ENCODE results near the gene MAP2K1.
"Not testable (repeated sequence)": the region's sequence is repeated elsewhere in the genome, so short reads cannot be mapped to it uniquely, and the experiment has no call there.

MAP2K1 gene

DNA sequence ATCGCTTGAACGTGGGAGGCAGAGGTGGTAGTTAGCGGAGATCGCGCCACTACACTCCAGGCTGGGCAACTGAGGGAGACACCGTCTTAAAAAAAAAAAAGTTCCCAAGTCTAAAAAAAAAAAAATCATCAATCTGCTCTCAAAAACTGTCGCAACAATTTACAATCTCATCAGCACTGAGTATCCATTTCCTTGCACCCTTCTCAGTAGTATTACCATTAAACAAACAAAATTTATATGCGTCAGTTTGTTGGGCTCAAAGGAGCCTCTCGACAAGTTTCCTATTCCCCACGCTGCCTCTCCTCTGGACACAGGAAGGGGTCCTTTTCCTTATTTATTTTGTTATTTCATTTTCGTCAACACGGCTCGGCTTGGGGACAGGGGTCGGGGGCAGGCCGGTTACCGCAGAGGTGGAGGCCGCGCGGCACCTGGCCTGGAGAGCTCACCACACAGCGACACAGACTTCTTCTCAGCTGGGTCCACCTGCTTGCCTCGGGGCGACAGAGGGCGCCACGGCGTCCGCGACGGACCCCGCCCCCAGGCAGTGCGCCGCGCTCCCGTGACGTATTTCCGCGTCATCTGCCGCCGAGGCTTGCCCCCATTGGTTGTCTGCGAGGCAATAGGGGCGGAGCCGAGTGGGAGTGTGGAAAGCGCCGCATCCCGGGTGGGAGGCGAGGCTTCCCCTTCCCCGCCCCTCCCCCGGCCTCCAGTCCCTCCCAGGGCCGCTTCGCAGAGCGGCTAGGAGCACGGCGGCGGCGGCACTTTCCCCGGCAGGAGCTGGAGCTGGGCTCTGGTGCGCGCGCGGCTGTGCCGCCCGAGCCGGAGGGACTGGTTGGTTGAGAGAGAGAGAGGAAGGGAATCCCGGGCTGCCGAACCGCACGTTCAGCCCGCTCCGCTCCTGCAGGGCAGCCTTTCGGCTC, at the start of gene MAP2K1:
TSS of gene MAP2K1 (plus strand) at position 709 of the 920 bp plus-strand sequence. CDS start 436 bp downstream, outside the sequence.
- DNase-seq: peak; percentile 98

DNA sequence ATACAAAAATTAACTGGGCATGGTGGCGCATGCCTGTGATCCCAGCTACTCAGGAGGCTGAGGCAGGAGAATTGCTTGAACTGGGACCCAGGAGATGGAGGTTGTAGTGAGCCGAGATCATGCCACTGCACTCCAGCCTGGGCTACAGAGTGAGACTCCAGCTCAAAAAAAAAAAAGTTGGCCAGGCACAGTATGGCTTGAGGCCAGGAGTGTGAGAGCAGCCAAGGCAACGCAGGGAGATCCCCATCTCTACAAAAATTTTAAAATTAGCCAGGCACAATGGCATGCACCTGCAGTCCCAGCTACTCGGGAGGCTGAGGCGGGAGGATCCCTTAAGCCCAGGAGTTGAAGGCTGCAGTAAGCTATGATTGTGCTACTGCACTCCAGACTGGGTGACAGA, 38.2 kb upstream of the MAP2K1 start:
- not testable (repeated sequence) for DNase-seq

DNA sequence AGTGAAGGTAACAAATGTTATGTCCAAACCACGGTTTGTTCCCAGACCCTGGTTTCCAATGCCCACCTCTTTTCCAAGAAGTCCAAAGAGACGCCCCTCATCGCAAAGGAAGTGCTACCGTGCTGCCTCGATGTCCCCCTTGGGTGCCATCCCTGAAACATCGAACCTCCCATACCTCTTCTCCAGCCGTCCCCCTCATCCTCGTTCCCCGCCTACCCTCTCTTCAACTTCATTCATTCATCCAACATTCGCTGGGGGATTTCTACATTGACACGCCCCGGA, 30.7 kb upstream of the MAP2K1 start:
- no peak for DNase-seq

DNA sequence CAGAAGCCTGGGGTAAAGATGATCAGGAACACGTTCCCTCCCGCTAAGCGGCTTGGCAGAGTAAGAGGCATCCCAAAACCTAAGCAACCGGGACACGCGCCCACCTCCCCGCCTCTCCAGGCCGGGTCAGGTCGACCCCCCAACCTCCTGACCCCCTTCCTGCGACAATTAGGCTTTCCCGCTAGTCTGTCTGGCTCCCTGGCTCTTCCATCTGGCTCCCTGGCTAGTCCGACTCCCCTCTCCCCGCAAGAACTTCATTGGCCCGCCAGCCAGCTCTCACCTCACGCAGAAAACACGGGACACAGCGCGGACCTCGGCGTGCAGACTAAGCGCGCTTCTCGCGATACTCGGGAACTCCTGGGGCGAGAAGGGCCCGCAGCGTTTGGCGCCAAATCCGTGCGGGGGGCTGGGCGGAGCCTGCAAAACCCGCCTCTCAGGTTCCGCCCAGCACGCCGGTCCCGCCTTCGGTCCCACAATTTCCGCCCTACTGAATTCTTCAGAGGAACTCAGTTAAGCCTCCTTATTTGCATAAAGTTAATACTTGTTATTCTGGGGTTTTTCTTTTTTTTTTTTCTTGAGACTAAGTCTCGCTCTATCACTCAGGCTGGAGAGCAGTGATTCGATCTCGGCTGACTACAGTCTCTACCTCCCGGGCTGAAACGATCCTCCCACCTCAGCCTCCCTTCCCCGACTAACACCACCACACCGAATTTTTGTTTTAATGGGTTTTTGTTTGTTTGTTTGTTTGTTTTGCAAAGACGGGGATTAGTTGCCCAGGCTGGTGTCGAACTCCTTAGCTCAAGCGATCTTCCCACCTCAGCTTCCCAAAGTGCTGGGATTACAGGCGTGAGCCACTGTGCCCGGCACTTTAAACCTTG, 30.1 kb upstream of the MAP2K1 start, which contains the start of gene TIPIN:
TSS of gene TIPIN (minus strand) at position 327 of the 878 bp plus-strand sequence. CDS start 3,738 bp downstream, outside the sequence.
- peak; percentile 97 for DNase-seq

DNA sequence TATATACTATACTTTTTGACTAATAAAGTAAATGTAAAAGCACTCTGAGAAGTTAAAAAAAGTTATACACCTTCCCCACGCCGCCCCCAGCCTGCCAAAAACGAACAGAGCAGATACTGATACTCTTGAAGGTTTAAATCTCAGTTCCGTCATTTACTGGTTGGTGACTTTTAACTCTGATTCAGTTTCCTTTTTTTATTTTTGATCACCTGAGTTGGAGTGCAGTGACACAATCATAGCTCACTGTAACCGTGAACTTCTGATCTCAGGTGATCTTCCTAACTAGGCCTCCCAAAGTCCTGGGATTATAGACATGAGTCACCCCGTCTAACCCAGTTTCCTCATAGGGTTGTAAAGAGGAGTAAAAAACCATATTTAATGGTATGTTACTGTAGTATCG, 27.0 kb upstream of the MAP2K1 start:
- DNase-seq: no peak

DNA sequence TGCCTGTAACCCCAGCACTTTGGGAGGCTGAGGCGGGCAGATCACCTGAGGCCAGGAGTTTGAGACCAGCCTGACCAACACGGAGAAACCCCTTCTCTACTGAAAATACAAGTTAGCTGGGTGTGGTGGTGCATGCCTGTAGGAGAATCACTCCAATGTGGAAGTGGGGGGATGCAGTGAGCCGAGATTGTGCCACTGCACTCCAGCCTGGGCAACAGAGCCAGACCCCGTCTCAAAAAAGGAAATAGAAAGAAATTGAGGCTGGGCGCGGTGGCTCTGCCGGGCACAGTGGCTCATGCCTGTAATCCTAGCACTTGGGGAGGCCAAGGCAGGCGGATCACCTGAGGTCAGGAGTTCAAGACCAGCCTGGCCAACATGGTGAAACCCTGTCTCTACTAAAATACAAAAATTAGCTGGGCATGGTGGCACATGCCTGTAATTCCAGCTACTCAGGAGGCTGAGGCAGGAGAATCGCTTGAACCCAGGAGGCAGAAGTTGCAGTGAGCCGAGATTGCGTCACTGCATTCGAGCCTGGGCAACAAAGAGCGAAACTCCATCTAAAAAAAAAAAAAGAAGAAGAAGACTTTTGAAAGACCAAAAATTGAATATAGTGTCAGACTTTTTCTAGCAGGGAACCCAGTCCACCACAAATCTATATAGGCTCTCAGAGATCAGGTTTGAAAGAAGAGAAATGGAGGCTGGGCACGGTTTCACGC, 24.8 kb upstream of the MAP2K1 start:
- DNase-seq: not testable (repeated sequence)

DNA sequence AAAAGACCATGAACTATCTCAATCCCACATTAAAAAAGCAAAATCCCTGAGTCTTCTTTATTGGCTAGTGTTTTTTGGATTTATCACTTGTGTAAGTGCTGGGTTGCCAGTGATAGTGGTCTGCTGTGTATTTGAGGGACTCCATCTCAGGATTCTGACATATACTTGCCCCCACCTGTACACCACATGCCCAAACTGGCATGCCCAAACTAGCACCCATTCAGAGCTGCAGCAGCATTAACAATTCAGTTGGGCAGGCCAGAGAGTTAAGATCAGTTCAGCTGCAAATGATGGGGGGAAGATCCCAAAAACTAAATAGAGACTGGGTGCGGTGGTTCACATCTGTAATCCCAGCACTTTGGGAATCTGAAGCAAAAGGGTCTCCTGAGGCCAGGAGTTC, 23.9 kb upstream of the MAP2K1 start:
- DNase-seq: no peak

DNA sequence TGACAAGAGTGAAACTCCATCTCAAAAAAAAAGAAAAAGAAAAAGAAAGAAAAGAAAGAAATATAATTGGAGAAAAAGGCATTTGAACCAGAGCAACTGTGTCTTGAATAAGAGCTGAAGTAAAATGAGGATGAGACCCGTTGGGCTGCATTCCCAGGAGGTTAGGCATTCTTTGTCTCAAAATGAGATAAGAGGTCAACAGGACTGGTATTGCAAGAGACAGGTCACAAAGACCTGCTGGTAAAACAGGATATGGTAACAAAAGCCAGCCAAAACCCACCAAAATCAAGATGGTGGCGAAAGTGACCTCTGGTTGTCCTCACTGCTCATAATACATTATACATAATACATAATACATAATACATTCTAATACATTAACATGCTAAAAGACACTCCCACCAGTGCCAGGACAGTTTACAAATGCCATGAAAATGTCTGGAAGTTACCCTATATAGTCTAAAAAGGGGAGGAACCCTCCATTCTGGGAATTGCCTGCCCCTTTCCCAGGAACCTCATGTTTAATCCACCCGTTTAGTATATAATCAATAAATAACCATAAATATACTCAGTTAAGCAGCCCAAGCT, 21.7 kb upstream of the MAP2K1 start:
- DNase-seq: no peak

DNA sequence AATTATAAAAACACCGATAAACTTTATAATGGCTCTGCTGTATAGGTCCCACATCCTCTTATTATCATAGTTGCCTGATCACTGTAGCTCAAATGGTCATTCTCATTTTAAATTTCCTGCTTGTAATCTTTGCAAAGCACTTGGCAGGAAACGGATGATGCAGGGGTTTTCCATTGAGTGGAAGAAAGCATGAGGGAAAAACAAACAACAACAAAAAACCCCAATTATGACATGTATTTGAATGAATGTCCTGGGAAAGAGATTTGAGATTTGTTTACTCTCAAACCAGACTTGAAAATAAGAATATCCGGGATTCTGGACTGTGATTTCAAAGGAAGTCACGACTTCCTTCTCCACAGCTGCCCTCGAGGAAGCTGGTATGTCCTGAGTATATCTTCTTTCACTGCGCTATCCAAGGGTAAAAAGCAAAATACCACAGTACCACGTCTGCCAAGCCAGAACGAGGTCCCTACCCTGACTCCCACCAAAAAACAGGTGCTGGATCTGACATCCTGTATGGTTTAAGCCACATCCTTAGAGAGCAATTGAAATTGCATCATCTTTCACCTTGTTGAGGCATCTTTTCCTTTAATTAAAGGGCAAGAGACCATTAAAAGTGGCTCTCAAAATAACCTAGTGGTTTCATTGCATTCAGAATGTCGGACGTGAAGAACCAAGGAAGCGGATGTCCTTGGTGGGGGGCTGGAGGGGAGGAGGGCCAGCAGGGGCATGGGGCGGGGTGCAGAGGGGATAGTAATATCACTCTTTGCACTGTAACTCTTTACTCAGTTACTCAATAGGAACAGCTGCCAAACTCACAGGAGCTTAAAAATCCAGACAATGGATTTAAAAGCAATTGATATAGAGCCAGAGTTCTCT, 16.7 kb upstream of the MAP2K1 start:
- peak; percentile 30 for DNase-seq

DNA sequence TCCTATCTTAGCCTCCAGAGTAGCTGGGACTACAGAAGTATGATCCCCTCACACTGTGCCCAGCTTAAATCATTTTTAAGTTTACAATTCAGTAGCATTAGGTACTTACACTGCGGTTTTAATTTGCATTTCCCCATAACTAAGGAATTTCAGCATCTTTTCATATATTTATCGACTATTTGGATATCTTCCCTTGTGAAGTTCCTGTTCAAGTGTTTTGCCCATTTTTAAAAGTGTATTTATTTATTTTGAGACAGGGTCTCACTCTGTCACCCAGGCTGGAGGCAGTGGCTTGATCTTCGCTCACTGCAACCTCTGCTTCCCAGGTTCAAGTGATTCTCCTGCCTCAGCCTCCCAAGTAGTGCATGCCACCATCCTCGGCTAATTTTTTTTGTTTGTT, 12.5 kb upstream of the MAP2K1 start:
- no peak for DNase-seq

DNA sequence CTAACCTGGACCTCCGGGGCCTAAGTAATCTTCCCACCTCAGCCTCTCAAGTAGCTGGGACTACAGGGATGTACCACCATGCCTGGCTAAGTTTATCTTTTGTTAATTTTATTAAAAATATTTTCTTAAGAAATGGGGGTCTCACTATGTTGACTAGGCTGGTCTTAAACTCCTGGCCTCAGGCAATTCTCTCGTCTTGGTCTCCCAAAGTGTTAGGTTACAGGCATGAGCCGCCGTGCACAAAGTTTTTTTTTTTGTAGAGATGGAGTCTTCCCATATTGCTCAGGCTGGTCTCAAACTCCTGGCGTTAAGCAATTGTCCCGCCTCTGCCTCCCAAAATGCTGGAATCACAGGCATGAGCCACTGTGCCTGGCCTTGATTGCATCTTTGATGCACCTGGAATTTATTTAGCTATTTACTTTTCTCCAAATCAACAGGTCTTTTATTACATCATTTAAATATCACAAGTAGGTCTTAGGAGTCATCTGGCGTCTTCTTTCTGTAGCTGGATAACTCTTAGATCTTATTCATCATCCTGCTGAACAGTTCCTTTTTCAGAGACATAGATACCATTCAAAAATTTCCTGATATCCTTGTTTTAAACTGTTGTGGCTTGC, 7.8 kb upstream of the MAP2K1 start:
- no peak for DNase-seq

DNA sequence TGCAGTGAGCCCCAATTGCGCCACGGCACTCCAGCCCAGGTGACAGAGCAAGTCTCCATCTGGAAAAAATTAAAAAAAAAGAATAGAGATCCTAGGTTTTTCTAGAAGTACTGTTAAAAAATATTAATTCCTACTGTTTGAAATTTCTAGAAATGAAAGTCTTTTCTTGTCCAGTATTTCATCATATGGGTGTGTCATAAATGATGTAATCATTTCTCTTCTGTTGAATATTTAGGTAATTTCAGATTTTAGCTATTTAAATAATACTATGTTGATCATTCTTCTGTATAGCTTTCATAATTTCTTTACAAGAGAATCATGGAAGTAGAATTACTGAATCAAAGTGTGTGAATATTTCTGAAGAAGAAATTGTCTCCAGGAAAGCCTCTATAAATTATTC, 5.3 kb upstream of the MAP2K1 start:
- not testable (repeated sequence) for DNase-seq

DNA sequence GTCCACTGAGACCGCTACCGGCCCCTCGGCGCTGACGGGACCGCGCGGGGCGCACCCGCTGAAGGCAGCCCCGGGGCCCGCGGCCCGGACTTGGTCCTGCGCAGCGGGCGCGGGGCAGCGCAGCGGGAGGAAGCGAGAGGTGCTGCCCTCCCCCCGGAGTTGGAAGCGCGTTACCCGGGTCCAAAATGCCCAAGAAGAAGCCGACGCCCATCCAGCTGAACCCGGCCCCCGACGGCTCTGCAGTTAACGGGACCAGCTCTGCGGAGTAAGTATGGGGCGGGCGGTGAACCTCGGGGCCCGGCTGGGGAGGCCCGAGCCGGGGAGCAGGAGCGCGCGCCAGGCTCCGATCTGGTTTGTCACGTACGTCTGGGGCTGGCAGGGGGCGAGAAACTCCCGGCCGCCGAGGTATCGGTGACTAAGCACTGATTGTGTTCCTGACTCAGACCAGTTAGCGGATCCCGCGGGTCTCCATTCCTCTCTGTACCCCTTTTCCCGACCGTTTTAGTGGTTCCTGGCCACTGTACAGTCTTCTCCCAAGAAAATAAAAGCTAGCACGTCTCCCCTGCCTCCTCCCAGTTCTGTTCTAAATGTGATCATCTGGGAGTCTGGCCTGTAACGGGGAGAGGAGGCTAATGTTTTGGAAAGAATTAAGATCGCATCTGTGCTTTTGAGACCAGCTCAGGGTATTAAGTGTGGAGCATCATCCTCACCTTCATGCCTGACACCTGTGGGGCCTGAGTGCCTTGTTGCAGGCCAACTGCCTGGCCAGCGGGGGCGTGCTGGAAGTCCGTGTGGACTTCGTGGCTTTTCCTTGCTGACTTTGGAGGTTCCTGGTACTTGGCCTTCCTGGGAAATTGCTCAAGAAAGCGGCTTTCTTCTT, 691 bp downstream of the MAP2K1 start:
- peak; percentile 54 for DNase-seq

DNA sequence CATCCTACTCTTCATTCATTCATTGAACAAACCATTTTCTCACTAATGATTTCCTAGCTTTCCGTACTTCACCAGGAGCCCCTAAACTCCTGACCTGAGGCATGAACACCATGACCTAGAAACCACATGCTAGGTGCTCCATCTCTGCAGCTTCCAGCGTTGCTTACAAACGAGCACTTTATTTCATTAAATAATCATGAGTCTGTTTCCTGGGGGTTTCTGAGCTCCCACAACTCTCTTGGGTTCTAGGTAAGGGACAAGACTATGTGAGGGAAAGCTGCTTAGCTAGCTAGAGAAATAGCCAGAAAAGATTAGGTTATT, 1.3 kb downstream of the MAP2K1 start:
- DNase-seq: no peak

DNA sequence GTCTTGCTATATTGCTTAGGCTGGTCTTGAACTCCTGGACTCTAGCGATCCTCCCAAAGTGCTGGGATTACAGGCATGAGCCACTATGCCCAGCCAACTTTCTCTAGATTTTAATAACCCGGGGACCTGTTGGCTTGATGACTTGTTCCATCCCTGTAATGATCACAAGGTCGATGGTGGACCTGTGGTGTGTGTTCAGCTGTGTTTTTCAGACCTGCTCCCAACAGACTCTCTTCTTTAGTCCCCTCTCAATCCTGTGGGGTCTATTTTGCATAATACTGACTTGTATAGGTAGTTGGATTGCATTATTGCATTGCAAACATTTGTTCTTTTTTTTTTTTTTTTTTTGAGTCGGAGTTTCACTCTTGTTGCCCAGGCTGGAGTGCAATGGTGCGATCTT, 1.9 kb downstream of the MAP2K1 start:
- DNase-seq: no peak

DNA sequence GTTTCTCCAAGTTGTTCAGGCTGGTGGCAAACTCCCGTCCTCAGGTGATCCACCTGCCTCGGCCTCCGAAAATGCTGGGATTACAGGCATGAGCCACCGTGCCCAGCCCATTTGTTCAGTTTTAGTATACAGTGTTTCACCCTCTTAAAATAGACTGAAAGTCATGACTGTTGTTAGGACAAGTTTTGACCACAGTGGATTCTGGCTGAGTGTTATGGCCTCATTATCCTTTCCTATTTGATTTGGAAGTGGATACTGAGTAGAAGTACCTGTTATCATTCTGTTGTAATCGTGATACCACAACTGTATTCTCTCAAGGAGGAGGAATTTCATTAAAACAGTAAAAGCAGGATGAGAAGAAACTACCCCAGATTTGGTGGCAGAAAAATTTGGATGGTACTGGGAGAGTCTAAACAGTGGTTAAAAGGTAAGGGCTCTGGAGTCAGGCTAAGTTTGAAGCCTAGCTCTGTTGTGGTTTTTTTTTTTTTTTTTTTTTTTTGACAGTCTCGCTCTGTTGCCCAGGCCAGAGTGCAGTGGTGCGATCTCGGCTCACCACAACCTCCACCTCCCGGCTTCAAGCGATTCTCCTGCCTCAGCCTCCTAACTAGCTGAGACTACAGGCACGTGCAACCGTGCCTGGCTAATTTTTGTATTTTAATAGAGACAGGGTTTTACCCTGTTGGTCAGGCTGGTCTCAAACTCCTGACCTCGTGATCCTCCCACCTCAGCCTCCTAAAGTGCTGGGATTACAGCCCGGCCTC, 2.6 kb downstream of the MAP2K1 start:
- peak; percentile 56 for DNase-seq

DNA sequence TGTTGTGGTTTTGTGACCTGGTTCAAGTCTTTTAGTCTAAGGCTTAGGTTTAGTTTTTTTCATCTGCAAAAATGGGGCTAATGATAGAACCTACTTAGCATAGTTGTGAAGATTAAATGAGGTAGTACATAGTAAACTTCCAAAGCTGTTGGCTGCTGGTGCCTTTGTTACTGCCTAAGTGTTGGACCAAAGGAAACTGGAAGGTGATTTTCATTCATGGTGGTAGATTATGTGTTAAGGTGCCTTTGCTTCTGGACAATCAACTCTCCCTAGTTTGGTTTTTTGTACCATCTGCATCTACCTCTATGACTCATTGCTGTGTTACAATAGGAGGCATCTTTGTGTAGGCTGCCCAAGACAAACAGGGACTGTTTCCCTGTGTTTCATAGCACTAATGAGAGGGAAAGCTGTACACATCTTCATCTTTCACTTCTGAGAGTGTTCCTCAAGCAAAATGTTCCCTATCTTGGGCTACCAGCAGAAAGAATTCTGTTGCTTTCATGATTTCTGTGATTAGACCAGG, 3.2 kb downstream of the MAP2K1 start:
- no peak for DNase-seq

DNA sequence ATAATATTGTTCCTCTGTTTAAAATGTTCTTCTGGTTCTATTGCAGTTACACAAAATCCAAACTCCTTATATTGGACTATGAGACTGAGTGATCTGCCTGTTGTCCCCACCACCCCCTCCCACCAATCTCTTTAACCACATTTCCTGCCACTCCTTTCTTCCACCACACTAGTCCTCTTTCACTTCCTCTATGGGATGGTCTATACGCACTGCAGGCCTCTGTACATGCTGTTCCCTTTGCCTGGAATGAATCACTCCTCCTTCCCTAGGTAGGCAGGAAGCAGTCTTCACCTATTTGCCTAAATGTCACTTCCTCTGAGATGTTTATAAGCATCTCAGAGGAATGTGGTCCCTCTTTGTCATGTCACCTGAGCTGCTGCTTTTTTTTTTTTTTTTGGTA, 4.0 kb downstream of the MAP2K1 start:
- DNase-seq: peak; percentile 52

DNA sequence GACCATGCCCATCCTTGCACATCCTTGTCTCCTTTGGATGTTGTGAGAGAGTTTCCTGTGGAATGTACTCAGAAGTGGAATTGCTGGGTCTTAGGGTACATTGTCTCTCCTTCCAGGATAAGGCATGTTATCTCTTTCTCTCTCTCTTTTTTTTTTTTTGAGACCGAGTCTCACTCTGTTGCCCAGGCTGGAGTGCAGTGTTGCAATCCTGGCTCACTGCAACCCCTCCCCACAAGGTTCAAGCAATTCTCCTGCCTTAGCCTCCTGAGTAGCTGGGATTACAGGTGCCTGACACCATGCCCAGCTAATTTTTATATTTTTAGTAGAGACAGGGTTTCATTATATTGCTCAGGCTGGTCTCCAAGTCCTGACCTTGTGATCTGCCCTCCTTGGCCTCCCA, 6.3 kb downstream of the MAP2K1 start:
- DNase-seq: not testable (repeated sequence)

Data from CD4-positive, alpha-beta T cell treated with Interleukin-21 for 1 hour (primary cell).